ENCODE results near the gene ENOX2.
A peak's percentile ranks its signal among the peaks of the same experiment; 100 is the strongest.

ENOX2 gene

DNA sequence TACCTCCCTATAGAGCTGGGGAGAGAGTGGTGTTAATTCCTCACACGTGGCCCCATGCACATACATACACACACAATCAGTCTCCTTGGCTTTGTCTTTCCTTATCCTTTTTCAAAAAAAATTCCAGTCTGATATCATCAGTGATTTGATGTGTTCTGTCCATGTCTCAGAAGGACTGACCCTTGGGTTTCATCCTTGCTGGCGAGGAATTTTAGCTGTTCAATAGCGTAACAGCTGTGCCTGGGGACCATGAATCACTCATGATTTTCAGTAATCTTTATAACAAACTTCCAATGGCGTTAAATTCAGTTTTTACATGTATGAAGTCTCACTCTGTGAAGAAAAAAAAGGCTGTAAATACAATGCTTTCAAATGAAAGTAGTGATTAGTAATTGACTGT is 296.6 kb downstream of the ENOX2 start:
- DNase-seq, result no peak

DNA sequence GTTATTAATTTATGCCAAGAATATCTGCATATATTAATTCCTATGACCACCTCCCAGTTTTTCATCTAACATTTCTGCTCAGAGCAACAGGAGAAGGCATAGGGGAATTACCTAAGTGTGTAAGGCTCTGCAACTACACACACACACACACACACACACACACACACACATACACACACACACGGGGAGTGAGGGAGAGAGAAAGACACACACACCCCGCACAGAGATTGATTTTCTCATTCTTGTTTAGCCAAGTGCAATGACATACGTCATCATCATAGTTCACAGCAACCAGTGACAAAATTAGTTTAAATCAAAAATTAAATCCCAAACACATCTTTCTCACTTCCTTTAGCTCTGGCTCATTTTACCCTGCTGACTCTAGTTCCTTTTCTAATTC is 298.1 kb downstream of the ENOX2 start:
- no peak for DNase-seq

DNA sequence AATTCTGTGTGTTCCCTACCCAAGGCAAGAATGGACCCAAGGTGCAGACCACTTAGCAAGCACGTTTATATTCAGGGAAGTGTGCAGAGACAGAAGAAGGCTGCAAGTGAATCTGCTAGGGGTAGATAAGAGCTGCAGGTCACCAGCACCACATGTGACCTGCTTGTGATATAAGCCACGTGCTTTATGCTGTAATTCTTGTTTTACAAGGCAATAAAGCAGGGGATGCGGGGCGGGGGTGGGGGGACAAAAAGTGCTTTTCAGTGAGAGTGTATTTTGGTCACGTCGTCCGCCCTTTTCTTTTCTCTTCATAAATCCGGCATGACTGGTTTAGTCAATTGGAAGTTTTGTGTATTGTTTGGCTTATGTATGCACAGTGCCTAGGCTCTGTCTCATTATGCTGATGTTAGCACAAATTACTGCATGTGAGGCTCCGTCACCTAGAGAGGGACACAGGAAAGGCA is 308.5 kb downstream of the ENOX2 start:
- no peak for DNase-seq

DNA sequence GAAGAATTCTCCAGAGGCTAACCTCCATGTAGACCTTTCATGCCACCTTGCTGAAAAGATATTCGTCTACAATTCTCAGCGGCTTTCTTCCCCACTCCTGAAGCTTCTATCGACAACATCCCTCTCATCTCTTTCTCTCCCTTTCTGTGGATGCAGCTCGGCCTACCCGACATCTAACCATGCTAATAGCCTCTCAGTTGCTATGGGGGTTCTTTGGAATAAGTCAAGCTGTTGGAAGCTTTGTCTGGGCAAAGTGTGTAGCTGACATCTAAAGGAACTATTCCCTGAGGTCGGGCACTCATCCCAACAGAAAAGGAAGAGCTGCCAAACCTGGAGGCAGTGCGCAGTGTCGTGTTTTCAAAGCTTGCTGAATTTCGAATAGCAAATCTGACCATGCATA is 309.1 kb downstream of the ENOX2 start:
- no peak for DNase-seq

DNA sequence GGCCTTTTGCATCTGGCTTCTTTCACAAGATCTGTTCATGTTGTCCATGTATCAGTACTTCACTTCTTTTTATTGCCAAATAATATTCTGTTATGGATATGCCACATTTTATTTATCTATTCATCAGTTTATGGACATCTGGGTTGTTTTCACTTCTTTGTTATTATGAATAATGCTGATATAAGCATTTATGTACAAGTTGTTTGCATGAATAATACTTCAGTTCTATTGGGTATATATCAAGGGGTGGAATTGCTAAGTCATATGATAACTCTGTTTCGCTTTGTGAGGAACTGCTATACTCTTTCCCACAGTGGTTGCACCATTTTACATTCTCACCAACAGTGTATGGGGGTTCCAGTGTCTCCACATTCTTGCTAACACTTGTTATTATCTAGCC is 310.8 kb downstream of the ENOX2 start:
- no peak for DNase-seq

DNA sequence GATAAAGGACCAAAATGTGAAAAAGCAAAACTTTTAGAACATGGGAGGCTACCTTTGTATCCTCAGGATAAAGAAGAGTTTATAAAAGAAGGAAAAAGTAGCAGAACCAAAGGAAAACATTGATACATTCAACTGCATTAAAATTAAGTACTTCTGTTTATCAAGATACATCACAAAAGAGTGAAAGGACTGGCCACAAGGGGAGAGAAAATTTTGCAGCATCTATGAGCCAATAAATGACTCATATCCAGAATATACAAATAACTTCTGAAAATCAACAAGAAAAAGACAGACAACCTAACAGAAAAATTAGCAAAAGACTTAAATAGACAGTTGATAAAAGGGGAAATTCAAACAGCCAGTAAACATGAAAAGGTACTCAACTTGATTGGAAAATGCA is 324.1 kb downstream of the ENOX2 start:
- DNase-seq, result no peak

DNA sequence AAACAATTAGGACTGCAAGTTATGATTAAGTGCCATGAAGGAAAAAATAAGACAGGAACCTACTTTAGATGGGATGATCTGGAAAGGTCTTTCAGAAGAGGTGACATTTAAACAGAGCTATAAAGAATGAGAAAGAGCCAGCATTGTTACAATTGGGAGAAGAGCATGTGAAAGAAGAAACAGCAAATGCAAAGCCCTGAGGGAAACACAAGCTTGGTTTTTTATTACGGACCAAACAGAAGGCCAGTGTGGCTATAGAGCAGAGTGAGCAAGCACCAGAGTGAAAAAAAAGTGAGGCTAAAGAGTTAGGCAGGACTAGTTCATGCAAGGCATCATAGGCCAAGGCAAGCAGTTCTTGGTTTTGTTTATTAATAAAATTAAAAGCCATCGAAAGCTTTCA is 325.6 kb downstream of the ENOX2 start:
- DNase-seq, result no peak

DNA sequence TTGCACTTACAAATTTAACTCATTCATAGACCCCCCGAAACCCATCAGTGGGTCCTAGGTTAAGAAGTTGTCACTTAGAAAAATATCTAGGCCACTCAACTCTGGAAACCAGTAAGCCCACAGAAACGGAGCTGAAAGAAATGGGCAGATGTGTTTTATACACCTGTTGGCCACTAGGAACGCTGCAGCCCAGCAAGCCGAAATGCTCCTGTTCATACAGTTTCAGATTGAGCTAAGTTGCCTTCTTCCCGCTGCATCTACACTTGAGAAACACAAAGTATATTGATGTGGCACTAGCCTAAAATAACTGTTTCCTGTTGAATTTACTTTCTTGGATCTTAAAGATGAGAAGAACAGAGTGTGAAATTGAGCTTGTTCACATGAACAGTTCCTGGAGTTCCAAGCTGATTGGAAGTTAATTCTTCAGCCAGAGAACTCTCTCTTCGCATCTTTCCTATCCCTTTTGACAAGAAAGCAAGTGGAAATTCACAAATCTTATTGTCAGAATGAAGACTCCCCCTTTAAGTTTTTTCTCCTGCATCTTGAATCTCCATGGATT is 327.1 kb downstream of the ENOX2 start:
- peak; percentile 10 for DNase-seq
